ENCODE measurements around the gene KCNJ3. TPM values are rescaled to one million over a fixed set of nuclear protein-coding genes. Genes with fewer than 3 reads are reported as not detected.

KCNJ3 gene
- total RNA-seq, 1 donor from 2014 or later = not detected

- Histone ChIP-seq H3K9me3 (no peaks in the 10 kb centered on the region), H3K4me3 (no peak overlapping the region), H3K36me3 (no peaks in the 10 kb centered on the region), H3K4me1 (no peaks in the 10 kb centered on the region), H3K27me3 (ENCODE audit: low read depth) (no peaks in the 10 kb centered on the region), H3K27ac (no peak overlapping the region)
- no peak for ATAC-seq
- TF ChIP-seq CTCF (IDR thresholded peaks at IDR 0.05) = no peak
- intact Hi-C loops (cut with DNase I) = no loop called here
- no peak for DNase-seq
Observed at GRCh38 chr2:154713675-154714074, 15.2 kb downstream of the KCNJ3 start.

- Histone ChIP-seq H3K27me3 (ENCODE audit: low read depth) (no peaks in the 10 kb centered on the region), H3K9me3 (no peaks in the 10 kb centered on the region), H3K4me3 (no peak overlapping the region), H3K4me1 (no peaks in the 10 kb centered on the region), H3K36me3 (no peaks in the 10 kb centered on the region), H3K27ac (no peak overlapping the region)
- TF ChIP-seq CTCF (IDR thresholded peaks at IDR 0.05) = no peak
- DNase-seq (no peak), ATAC-seq (no peak)
- intact Hi-C loops (cut with DNase I) = no loop called here
Observed at GRCh38 chr2:154720651-154721050, 22.2 kb downstream of the KCNJ3 start.

- Histone ChIP-seq H3K36me3 (no peaks in the 10 kb centered on the region), H3K27me3 (ENCODE audit: low read depth) (no peaks in the 10 kb centered on the region), H3K9me3 (no peaks in the 10 kb centered on the region), H3K27ac (no peak overlapping the region), H3K4me1 (no peaks in the 10 kb centered on the region), H3K4me3 (no peak overlapping the region)
- intact Hi-C loops (cut with DNase I) = no loop called here
- no peak for DNase-seq
- ATAC-seq = no peak
- TF ChIP-seq CTCF (IDR thresholded peaks at IDR 0.05) = no peak
Observed at GRCh38 chr2:154724194-154724797, 25.8 kb downstream of the KCNJ3 start.

GRCh38 chr2:154740361-154740760 lies 41.9 kb downstream of the KCNJ3 start:
- Histone ChIP-seq H3K27ac (no peak overlapping the region), H3K36me3 (no peaks in the 10 kb centered on the region), H3K4me3 (no peak overlapping the region), H3K9me3 (no peaks in the 10 kb centered on the region), H3K4me1 (no peaks in the 10 kb centered on the region), H3K27me3 (ENCODE audit: low read depth) (no peaks in the 10 kb centered on the region)
- no peak for DNase-seq
- intact Hi-C loops (cut with DNase I) = no loop called here
- ATAC-seq = no peak
- TF ChIP-seq CTCF (IDR thresholded peaks at IDR 0.05) = no peak

- no peak for TF ChIP-seq CTCF (IDR thresholded peaks at IDR 0.05)
- Histone ChIP-seq H3K4me1 (no peaks in the 10 kb centered on the region), H3K27me3 (ENCODE audit: low read depth) (no peaks in the 10 kb centered on the region), H3K27ac (no peak overlapping the region), H3K9me3 (no peaks in the 10 kb centered on the region), H3K4me3 (no peak overlapping the region), H3K36me3 (no peaks in the 10 kb centered on the region)
- DNase-seq = no peak
- no peak for ATAC-seq
- intact Hi-C loops (cut with DNase I) = no loop called here
Observed at GRCh38 chr2:154758871-154759270, 60.4 kb downstream of the KCNJ3 start.

Measured in lower lobe of right lung (tissue), 2 donors.